Right renal cortex interstitium (tissue), 3 donors: Measurements from ENCODE around the gene CNTFR. TPM values are rescaled to one million over a fixed set of nuclear protein-coding genes. Genes with fewer than 3 reads are reported as not detected.
"Not testable (repeated sequence)": the region's sequence is repeated elsewhere in the genome, so short reads cannot be mapped to it uniquely, and the experiment has no call there.

Experiments
- DNase-seq, 3 donors: peaks; one replicate each; pipeline ENCODE4 v3.0.0-alpha.2; 2013; ENCODE audit warnings: low read depth in 3 of 3, low spot score in 2 of 3
- polyA plus RNA-seq, 3 donors: library from polyadenylated mRNA; unstranded; fragments of 120-200 nt; gene quantifications; one replicate each; pipeline ENCODE4 v1.2.1, GENCODE V29; 2013; ENCODE audit not compliant: insufficient read length in 3 of 3

The CNTFR gene
- 10 to 100 TPM; 34.5 to 36.0 (median 35.6) TPM for polyA plus RNA-seq

GRCh38 chr9:34589636-34590380, at the start of gene CNTFR:
TSS of gene CNTFR (minus strand) at chr9:34589724. CDS start at chr9:34568981, 20,743 bp downstream.
- DNase-seq, result no peak

DNA sequence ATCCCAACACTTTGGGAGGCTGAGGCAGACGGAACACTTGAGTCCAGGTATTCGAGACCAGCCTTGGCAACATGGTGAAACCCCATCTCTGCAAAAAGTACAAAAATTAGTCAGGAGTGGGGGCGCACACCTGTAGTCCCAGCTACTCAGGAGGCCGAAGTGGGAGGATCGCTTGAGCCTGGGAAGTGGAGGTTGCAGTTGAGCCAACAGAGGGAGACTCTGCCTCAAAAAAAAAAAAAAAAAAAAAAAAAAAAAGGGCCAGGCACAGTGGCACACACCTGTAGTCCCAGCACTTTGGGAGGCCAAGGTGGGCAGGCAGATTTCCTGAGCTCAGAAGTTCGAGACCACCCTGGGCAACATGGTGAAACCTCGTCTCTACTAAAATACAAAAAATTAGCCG, 49.8 kb upstream of the CNTFR start:
- DNase-seq, result not testable (repeated sequence)

- no peak for DNase-seq
Measured at GRCh38 chr9:34638138-34638445, 48.6 kb upstream of the CNTFR start.

GRCh38 chr9:34637356-34638137, 48.0 kb upstream of the CNTFR start, which contains the start of gene SIGMAR1:
TSS of gene SIGMAR1 (minus strand) at chr9:34637787. CDS start at chr9:34637697, 90 bp downstream.
- DNase-seq, result peak in 2 of 3 donors; percentile 81 to 90

DNA sequence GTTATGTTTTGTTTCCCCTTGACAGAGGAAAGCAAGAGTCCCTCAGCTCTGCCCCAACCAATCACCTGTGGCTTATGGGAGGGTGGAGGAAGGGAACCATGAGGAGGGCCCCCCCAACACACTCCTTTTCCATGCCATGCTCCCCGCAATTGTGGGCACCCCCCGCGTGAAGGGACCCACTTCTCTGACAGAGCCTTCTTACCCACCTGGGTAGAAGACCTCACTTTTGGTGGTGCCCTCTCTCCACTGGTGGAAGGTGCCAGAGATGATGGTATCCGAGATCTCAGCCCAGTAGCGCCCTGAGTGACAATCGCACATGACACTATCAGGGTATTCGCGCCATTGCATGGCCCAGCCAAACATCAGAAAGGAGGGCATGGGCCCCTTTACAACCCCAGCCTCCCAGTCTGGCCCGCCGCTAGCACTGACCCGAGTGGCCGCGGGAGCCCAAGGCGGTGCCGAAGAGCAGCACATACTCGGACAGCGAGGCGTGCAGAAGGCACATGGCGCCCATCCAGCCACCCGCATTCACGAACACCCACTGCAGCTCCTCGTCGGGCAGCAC, 47.3 kb upstream of the CNTFR start:
- DNase-seq, result no peak

GRCh38 chr9:34635556-34635955, 46.0 kb upstream of the CNTFR start:
- DNase-seq, result no peak

GRCh38 chr9:34634551-34635248, 45.2 kb upstream of the CNTFR start:
- DNase-seq, result no peak

DNA sequence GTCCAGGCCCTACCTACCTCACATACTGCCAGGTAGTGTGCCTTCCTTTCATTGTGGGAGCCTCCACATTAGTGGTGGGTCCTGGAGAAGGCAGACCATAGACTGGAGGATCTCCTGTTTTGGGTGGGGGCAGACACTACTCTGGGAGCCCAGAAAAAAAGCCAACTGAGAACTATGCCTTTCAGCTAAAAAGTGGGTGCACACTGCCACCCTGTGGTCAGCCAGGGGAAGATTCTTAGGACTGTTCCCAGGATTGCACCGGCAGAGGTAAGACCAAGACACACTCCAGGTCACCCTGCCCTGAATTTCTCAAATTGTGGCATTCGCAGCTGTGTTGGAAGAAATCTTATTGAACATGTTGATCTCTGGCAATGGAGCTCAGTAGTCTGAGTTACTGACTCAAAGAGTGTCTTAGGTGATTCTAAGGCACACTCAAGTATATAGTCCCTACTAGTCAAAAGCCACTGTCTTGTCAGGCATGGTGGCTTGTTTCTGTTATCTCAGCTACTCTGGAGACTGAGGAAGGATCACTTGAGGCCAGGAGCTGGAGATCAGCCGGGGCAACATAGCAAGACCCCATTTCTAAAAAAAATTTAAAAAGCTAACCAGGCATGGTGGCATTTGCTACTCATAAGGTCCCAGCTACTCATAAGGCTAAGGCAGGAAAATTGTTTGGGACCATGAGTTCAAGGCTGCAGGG, 44.5 kb upstream of the CNTFR start:
- DNase-seq, result peak in 1 of 3 donors; percentile 60

- no peak for DNase-seq
Measured at GRCh38 chr9:34633166-34633565, 43.6 kb upstream of the CNTFR start.

DNA sequence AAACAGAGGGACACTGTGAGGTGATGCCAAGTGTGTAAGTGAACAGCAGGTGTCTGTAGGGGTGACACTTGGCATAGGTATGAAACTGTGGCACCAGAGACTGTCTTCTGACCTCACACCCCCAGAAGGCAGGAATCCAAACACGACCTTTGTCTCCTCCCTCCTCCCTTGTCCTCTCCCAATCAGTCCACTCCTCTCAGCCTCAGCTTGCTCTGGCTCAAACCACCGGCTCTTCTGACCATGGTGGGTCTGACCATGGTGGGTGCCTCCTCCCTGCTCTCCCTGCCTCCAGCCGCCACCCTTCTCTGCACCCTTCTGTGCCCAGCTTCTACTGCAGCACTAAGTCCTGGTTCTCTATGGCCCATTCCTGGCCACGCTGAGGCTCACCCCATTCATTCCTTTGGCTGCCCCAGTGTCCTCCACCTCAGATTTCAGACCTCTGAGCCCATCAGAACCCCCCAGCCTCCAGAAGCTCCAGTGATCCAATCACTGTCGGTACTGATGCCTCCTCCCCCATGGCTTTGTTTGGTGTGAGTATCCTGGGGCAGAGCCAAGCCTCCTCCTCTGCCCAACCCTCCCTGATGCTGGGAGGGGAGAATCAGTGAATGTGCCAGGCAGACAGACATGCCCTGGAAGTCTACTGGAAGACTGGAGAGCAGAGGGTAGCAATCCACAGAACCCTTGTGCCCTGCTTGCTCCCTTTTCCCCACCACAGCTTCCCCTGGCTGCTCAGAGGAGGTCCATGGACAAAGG, 41.1 kb upstream of the CNTFR start:
- DNase-seq, result no peak

- no peak for DNase-seq
Measured at GRCh38 chr9:34629491-34629808, 39.9 kb upstream of the CNTFR start.

- no peak for DNase-seq
Measured at GRCh38 chr9:34628656-34629490, 39.3 kb upstream of the CNTFR start, which contains the start of gene ARID3C. TSS of gene ARID3C (minus strand) at chr9:34629066. CDS start at chr9:34628014, 1,052 bp downstream.

DNA sequence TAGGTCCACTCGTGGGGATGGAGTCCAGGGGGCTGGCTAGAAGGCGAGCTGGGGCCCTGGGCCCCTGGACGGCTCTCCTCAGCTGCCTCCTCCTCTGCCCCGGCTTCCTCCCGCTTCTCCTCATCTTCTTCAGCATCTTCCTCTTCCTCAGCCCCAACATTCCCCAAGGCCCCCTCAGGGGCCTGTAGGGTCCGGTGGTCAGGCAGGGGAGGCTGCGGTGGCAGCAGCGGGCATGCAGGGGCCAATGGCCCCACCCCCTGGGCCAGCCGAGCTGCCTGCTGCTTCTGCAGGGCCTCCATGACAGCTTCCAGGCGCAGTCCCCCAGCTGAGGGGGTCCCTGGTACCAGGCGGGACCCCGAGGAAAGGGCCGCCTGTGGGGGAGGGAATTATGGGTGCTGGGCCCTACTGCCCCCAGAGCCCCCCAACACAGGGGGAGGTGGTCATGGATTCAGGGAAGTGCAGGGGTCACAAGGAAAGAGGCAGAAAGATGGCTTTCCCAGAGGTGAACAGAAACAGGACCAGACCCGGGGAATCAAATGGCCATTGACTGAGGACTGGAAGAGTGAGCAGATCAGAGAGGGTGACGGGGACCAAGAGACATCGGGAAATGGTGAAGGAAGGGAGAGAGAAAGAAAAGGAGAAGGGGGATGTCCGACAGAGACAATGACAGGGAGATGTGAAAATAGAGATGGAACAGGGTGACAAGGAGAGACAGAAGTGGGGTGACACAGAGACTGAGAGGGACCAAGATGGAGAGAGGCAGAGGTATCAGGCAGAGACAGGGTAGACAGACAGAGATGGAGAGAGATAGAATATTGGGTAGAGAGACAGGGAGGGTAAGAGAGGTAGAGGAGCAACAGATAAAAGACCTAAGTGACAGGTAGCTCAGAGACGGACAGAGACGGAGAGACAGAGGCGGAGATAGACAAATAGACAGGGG, 38.5 kb upstream of the CNTFR start:
- no peak for DNase-seq

DNA sequence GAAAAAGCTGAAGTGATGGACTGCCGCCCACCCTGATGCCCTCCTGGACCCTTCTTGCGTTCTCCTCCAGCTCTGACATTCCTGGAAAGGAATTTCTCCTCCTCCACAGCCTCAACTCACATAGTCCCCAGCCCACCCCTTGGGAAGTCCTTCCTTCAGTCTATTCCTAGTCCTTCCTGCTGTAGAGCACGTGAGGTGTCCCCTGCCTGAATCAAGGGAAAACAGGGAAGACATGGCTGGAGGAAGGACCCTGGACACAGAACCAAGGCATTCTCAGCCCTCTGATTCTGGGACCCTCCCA, 35.6 kb upstream of the CNTFR start:
- no peak for DNase-seq

- no peak for DNase-seq
Measured at GRCh38 chr9:34624475-34625185, 35.1 kb upstream of the CNTFR start.

GRCh38 chr9:34623374-34624235, 34.1 kb upstream of the CNTFR start:
- no peak for DNase-seq
